ENCODE results near the gene HP.

Gene HP

DNA sequence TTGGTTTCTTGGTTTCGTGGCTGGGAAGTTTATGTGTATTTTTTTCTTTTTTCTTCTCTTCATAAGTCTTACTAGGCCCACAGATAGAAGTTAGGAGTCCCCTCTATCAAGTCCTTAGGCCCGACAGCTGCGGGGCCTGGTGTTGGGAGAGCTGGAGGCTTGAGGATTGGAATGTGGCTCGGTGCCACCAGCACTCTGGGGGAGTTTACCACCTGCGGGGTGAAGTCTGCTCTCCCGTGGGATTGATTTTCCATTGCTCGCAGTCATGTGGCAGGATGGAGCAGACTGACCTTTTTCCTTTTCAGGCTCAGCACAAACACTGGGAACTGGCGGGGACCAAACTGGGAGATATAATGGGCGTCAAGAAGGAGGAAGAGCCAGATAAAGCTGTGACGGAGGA is 46.9 kb downstream of the HP start:
- TF ChIP-seq, protein P1, sequence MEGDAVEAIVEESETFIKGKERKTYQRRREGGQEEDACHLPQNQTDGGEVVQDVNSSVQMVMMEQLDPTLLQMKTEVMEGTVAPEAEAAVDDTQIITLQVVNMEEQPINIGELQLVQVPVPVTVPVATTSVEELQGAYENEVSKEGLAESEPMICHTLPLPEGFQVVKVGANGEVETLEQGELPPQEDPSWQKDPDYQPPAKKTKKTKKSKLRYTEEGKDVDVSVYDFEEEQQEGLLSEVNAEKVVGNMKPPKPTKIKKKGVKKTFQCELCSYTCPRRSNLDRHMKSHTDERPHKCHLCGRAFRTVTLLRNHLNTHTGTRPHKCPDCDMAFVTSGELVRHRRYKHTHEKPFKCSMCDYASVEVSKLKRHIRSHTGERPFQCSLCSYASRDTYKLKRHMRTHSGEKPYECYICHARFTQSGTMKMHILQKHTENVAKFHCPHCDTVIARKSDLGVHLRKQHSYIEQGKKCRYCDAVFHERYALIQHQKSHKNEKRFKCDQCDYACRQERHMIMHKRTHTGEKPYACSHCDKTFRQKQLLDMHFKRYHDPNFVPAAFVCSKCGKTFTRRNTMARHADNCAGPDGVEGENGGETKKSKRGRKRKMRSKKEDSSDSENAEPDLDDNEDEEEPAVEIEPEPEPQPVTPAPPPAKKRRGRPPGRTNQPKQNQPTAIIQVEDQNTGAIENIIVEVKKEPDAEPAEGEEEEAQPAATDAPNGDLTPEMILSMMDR (IDR thresholded peaks at IDR 0.05; ENCODE audit: borderline replicate concordance, insufficient read depth, low read depth, low read length): no peak
- H3K4me3 ChIP-seq (ENCODE audit: low read depth, low read length): no peak overlapping the region

- TF ChIP-seq, protein P1 (IDR thresholded peaks at IDR 0.05; ENCODE audit: borderline replicate concordance, insufficient read depth, low read depth, low read length): no peak
- no peak overlapping the region for H3K4me3 ChIP-seq (ENCODE audit: low read depth, low read length)
These were observed 50.6 kb downstream of the HP start for GRCh38 chr16:72104905-72105304.

DNA sequence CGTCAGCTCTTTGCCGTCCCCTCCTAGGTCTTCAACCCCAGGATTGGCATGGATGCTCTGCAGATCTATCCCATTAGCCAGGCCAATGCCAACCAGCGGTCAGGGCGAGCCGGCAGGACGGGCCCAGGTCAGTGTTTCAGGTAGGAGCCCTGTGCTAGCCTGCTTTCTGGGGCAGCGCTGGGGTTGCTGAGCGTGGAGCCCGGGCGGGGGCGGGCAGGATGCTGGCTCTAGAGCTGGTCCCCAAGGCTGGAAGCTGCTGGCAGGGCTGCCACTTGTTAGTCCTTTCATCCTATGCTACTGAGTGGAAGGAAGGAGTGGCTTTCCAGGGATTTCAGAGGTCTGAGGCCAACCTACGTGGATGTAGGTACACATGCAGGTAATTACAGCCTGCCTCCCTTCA is 51.7 kb downstream of the HP start:
- H3K4me3 ChIP-seq (ENCODE audit: low read depth, low read length): no peak overlapping the region
- TF ChIP-seq, protein P1 (IDR thresholded peaks at IDR 0.05; ENCODE audit: borderline replicate concordance, insufficient read depth, low read depth, low read length): no peak

DNA sequence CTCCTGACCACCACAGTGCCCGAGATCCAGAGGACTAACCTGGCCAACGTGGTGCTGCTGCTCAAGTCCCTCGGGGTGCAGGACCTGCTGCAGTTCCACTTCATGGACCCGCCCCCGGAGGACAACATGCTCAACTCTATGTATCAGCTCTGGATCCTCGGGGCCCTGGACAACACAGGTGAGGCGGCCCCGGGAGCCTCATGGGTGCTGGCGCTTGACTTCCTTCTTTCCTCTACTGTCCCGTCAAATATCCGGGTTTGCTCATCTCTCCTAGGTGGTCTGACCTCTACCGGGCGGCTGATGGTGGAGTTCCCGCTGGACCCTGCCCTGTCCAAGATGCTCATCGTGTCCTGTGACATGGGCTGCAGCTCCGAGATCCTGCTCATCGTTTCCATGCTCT is 53.1 kb downstream of the HP start:
- no peak overlapping the region for H3K4me3 ChIP-seq (ENCODE audit: low read depth, low read length)
- TF ChIP-seq, protein P1 (IDR thresholded peaks at IDR 0.05; ENCODE audit: borderline replicate concordance, insufficient read depth, low read depth, low read length): no peak

DNA sequence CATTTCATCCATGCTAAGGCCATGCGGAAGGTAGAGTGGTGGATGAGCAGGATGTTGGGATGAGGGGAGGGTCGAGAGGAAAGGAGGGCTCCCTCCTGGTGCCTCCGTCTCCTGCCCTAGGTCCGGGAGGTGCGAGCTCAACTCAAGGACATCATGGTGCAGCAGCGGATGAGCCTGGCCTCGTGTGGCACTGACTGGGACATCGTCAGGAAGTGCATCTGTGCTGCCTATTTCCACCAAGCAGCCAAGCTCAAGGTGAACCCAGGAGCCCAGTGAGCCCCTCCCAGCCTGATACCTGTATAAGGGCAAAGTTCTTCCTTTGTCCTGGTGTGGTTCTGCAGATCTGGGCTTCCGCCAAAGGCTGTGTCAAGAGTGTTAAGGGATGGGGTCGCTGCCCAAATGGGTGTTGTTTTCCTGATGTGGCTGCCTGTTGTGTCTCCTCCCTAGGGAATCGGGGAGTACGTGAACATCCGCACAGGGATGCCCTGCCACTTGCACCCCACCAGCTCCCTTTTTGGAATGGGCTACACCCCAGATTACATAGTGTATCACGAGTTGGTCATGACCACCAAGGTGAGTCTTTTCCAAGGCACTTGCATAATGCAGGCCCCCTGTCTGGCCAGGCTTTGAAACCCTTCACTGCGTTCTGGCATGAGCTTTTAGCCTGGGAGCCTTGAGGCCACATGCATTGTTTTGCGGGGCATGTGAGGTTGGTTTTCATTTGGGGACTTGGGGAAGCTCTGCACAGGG is 54.2 kb downstream of the HP start:
- TF ChIP-seq, protein P1 (IDR thresholded peaks at IDR 0.05; ENCODE audit: borderline replicate concordance, insufficient read depth, low read depth, low read length): no peak
- no peak overlapping the region for H3K4me3 ChIP-seq (ENCODE audit: low read depth, low read length)

GRCh38 chr16:72109300-72109699 is 55.0 kb downstream of the HP start:
- TF ChIP-seq, protein P1 (IDR thresholded peaks at IDR 0.05; ENCODE audit: borderline replicate concordance, insufficient read depth, low read depth, low read length): no peak

DNA sequence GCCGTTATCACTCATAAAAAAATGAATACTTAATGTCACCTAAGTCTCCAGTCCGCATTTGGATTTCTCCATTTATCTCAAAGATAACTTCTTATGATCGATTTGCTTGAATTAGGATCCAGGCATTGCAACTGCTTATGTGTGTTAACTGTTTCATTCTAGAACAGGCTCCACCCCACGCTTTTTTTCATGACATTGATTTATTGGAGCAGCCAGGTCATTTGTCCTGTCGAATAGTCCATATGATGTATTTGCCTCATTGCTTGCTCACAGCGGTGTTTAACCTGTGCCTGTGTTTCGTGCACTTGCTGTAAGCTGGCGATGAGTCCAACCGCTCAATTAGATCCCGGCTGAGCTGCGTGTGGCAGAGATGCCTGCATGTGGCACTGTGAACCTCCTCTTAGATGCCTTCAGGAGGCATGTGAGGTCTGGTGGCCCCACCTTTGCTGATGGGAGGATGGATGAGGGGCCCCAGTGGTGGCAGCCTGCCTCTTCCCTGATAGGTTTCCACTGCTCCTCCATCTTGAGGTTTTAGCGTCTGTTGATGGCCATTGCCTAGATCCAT is 55.7 kb downstream of the HP start:
- H3K4me3 ChIP-seq (ENCODE audit: low read depth, low read length): no peak overlapping the region
- TF ChIP-seq, protein P1 (IDR thresholded peaks at IDR 0.05; ENCODE audit: borderline replicate concordance, insufficient read depth, low read depth, low read length): no peak

More at GRCh38 chr16:72109300-72109699, 55.0 kb downstream of the HP start:
- no peak overlapping the region for H3K4me3 ChIP-seq (ENCODE audit: low read depth, low read length)

All from GM12875 (cell line).